ENCODE measurements around the gene MTFR1L.

- TF ChIP-seq CTCF (IDR thresholded peaks at IDR 0.05) (no peak), POLR2AphosphoS5 (IDR thresholded peaks at IDR 0.05; ENCODE audit: insufficient read depth in 1 of 2, low read depth in 1 of 2) (no peak), POLR2A (IDR thresholded peaks at IDR 0.05) (no peak)
These were observed 3.5 kb upstream of the MTFR1L start for GRCh38 chr1:25816112-25816718.

All from vagina (tissue), 2 donors.